HEK293T (cell line): ENCODE measurements around the gene TXNL4A.

Experiments
- ELF4 ChIP-seq: fragments of 450-650 bp; IDR thresholded peaks from 2 replicates; pipeline ENCODE4 v1.6.1; 2017; ENCODE audit warnings: antibody characterized with exemption
- FOXA1 ChIP-seq: fragments of 450-650 bp; IDR thresholded peaks from 2 replicates; pipeline ENCODE4 v1.6.1; 2016; ENCODE audit warnings: mild to moderate bottlenecking
- FOXM1 ChIP-seq: fragments of 450-650 bp; IDR thresholded peaks from 2 replicates; pipeline ENCODE4 v1.6.1; 2017; ENCODE audit warnings: mild to moderate bottlenecking, borderline replicate concordance
- HDGF ChIP-seq: fragments of 450-650 bp; IDR thresholded peaks from 2 replicates; pipeline ENCODE4 v1.6.1; 2017; ENCODE audit warnings: antibody characterized with exemption, borderline replicate concordance
- L3MBTL2 ChIP-seq: fragments of 450-650 bp; conservative IDR thresholded peaks from 2 replicates; pipeline ENCODE4 v1.6.1; 2016; ENCODE audit warnings: mild to moderate bottlenecking
- NFRKB ChIP-seq: fragments of 450-650 bp; IDR thresholded peaks from 2 replicates; pipeline ENCODE4 v1.6.1; 2016; ENCODE audit warnings: mild to moderate bottlenecking, moderate library complexity
- SP1 ChIP-seq: fragments of 450-650 bp; IDR thresholded peaks from 2 replicates; pipeline ENCODE4 v1.6.1; 2017
- SUZ12 ChIP-seq: fragments of 450-650 bp; IDR thresholded peaks from 2 replicates; pipeline ENCODE4 v1.6.1; 2016; ENCODE audit warnings: mild to moderate bottlenecking

GRCh38 chr18:79936641-79937040 lies 51.7 kb downstream of the TXNL4A start:
- TF ChIP-seq NFRKB (no peak), FOXM1 (no peak), FOXA1 (no peak), SP1 (no peak), ELF4 (no peak), HDGF (no peak), L3MBTL2 (no peak), SUZ12 (no peak)
